GM12892 (cell line): ENCODE data around the gene SYT8. TPM values are rescaled to one million over a fixed set of nuclear protein-coding genes. Genes with fewer than 3 reads are reported as not detected.
"Not testable (repeated sequence)": the region's sequence is repeated elsewhere in the genome, so short reads cannot be mapped to it uniquely, and the experiment has no call there.

Experiments used
- DNase-seq: peaks from one replicate; pipeline ENCODE4 v3.0.0; 2011; ENCODE audit not compliant: insufficient read length
- FAIRE-seq: peaks from 2 replicates; lab custom pipeline; 2011; peaks lifted over from hg19 to GRCh38; lab: Jason Lieb, UNC
- POLR2A ChIP-seq: IDR thresholded peaks from 2 replicates; pipeline ENCODE4 v1.6.1; 2011; ENCODE audit warnings: low read depth, low read length, control low read depth
- POLR2AphosphoS5 ChIP-seq: IDR thresholded peaks from 2 replicates; pipeline ENCODE4 v1.6.1; 2011; ENCODE audit warnings: low read depth, low read length, control low read depth
- TAF1 ChIP-seq: IDR thresholded peaks from 2 replicates; pipeline ENCODE4 v1.6.1; 2011; ENCODE audit warnings: low read depth, mild to moderate bottlenecking, control low read depth, low read length, borderline replicate concordance
- polyA plus RNA-seq: library from polyadenylated mRNA; unstranded; fragments of >200 nt; gene quantifications from one replicate; pipeline ENCODE4 v1.2.1, GENCODE V29; 2012; ENCODE audit warnings: missing spikeins, inconsistent platforms; ENCODE audit not compliant: missing spikeins

Gene SYT8
- polyA plus RNA-seq, result 0.38 TPM

- DNase-seq (no peak), FAIRE-seq (no peak)
- no peak for TF ChIP-seq POLR2AphosphoS5
- no peak for TF ChIP-seq POLR2A
- TF ChIP-seq TAF1, result no peak
Observed at GRCh38 chr11:1834779-1835670, at the start of gene SYT8. TSS of gene SYT8 (plus strand) at chr11:1834990. CDS start at chr11:1835106, 116 bp downstream.

GRCh38 chr11:1785749-1786413 lies 48.9 kb upstream of the SYT8 start:
- TF ChIP-seq POLR2A (no peak), TAF1 (no peak)
- DNase-seq (no peak), FAIRE-seq (no peak)

DNA sequence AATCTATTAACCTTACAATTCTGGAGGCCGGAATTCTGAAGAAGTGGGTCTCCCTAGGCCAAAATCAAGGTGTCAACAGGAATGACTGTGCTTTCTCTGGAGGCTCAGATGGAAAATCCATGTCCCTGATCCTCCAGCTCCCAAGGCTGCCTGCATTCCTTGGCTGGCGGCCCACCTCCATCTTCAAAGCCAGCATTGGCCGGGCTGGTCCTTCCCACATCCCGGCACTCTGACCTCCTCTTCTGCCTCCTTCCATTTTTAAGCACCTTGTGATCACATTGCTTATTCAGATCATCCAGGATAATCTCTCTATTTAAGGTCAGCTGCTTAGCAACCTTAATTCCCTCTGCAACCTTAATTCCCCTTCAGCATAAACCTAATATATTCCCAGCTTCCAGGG lies 48.3 kb upstream of the SYT8 start:
- no peak for DNase-seq
- no peak for FAIRE-seq
- no peak for TF ChIP-seq POLR2A
- TF ChIP-seq TAF1, result no peak
- TF ChIP-seq POLR2AphosphoS5, result no peak

DNA sequence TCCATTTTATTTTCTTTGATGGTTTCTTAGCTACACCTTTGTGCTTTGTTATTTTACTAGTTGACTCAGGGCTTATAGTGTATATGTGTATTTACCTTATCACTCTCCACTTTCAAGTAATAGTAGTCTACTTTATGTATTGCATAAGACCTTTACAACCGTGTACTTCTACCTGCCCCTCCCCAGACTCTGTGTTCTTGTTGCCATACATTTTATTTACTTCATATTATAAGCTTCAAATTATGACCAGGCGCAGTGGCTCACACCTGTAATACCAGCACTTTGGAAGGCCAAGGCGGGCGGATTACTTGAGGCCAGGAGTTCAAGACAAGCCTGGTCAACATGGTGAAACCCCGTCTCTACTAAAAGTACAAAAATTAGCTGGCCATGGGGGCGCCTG lies 42.9 kb upstream of the SYT8 start:
- FAIRE-seq (no peak), DNase-seq (no peak)
- no peak for TF ChIP-seq POLR2AphosphoS5
- TF ChIP-seq TAF1, result no peak
- TF ChIP-seq POLR2A, result no peak

GRCh38 chr11:1792461-1792860 lies 42.3 kb upstream of the SYT8 start:
- no peak for DNase-seq
- TF ChIP-seq POLR2A, result no peak
- TF ChIP-seq POLR2AphosphoS5, result no peak
- TF ChIP-seq TAF1, result no peak
- FAIRE-seq, result no peak

DNA sequence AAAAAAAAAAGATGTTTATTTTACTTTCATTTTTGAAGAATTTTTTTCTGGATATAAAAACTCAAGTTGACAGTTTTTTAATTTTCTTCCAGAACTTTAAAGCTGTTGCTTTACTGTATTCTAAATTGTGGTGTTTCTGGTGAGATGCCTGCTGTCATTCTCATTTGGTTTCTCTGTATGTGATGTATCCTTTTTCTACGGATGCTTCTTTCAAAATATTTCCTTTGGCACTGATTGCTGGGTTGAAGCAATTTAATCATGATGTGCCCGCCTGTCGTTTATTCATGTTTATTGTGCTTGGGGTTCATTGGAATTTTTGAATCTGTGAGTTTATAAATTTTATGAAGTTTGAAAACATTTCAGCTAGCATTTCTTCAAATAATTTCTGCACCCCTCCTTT lies 41.7 kb upstream of the SYT8 start:
- FAIRE-seq (no peak), DNase-seq (no peak)
- no peak for TF ChIP-seq POLR2AphosphoS5
- TF ChIP-seq POLR2A, result no peak
- no peak for TF ChIP-seq TAF1

GRCh38 chr11:1796413-1797011 lies 38.3 kb upstream of the SYT8 start:
- DNase-seq (no peak), FAIRE-seq (no peak)
- TF ChIP-seq TAF1 (no peak), POLR2AphosphoS5 (no peak), POLR2A (no peak)

DNA sequence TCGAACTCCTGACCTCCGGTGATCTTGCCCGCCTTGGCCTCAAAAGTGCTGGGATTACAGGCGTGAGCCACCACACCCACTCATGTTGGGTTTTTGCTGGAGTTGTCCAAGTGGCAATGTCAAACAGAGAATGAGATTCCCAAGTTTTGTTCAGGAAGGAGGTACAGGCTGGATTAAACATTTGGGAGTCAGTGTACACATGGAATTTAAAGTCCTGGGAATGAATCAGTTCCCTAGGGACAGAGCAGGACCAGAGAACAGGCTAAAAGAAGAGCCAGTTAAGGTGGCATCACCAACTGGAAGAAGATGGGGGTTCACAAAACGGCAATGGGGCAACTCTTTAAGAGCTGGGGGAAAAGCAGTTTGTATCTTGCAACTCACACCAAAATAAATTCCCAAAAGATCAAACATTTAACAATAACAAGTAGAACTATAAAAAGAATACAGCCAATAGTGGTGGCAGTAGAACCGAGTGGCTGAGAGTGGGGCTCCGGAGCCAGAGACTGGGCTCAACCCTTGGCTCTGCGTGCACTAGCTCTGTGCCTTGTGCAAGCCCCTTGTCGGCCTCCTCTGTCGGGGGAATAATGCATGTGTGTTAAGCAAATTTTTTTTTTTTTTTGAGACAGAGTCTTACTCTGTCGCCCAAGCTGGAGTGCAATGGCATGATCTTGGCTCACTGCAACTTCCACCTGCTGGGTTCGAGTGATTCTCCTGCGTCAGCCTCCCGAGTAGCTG lies 37.2 kb upstream of the SYT8 start:
- DNase-seq (no peak), FAIRE-seq (no peak)
- TF ChIP-seq TAF1, result no peak
- no peak for TF ChIP-seq POLR2A
- no peak for TF ChIP-seq POLR2AphosphoS5

GRCh38 chr11:1803246-1803645 lies 31.5 kb upstream of the SYT8 start:
- no peak for DNase-seq
- FAIRE-seq, result no peak
- no peak for TF ChIP-seq POLR2A
- TF ChIP-seq TAF1, result no peak
- TF ChIP-seq POLR2AphosphoS5, result no peak

- not testable (repeated sequence) for FAIRE-seq, DNase-seq
Observed at GRCh38 chr11:1803835-1804519, 30.8 kb upstream of the SYT8 start.
